ENCODE measurements around the gene SAPCD1. TPM values are rescaled to one million over a fixed set of nuclear protein-coding genes. Genes with fewer than 3 reads are reported as not detected.

SAPCD1 gene
- total RNA-seq, 1 experiment from 2014 or later, result 3.2 TPM

GRCh38 chr6:31784098-31784925 is 21.9 kb downstream of the SAPCD1 start:
- Histone ChIP-seq H2BK15ac (ENCODE audit: low read depth, low read length) (no peak overlapping the region), H2AFZ (ENCODE audit: low read length) (no peak overlapping the region), H2BK20ac (ENCODE audit: low read depth, low read length, poor library complexity, severe bottlenecking) (no peak overlapping the region), H2AK5ac (ENCODE audit: insufficient read length, low read length) (no peak overlapping the region), H3K79me2 (ENCODE audit: insufficient read depth, low read length) (no peaks in the 10 kb centered on the region), H3K23me2 (ENCODE audit: insufficient read length, low read depth, low read length, poor library complexity, severe bottlenecking) (no peaks in the 10 kb centered on the region), H4K8ac (replicated peaks; ENCODE audit: insufficient read length, low read depth, low read length) (no peak overlapping the region), H3K27me3 (ENCODE audit: insufficient read depth, low read length) (no peaks in the 10 kb centered on the region), H3K23ac (ENCODE audit: insufficient read length, low read depth, low read length) (no peak overlapping the region), H3K9me3 (ENCODE audit: control insufficient read depth, low read depth, low read length) (no peaks in the 10 kb centered on the region), H2BK5ac (ENCODE audit: insufficient read length, low read length) (no peak overlapping the region), H3K79me1 (ENCODE audit: insufficient read depth, low read depth, low read length, poor library complexity, severe bottlenecking) (no peaks in the 10 kb centered on the region), H3K14ac (ENCODE audit: insufficient read depth, low read length) (no peak overlapping the region), H3K56ac (ENCODE audit: insufficient read length, low read depth, low read length) (no peak overlapping the region), H3K27ac (ENCODE audit: insufficient read length, low read depth, low read length) (no peak overlapping the region), H2BK120ac (ENCODE audit: low read depth, low read length, poor library complexity, severe bottlenecking) (no peak overlapping the region), H4K91ac (ENCODE audit: insufficient read length, low read depth, low read length) (no peak overlapping the region), H2BK12ac (ENCODE audit: insufficient read length, low read depth, low read length) (no peak overlapping the region), H4K20me1 (ENCODE audit: control insufficient read depth, insufficient read depth, insufficient read length) (peaks cover 3% of the 10 kb centered on the region), H3K4me2 (ENCODE audit: insufficient read depth, insufficient read length, low read length) (no peak overlapping the region), H3K9ac (ENCODE audit: extremely low read depth, insufficient read length, low read length) (no peak overlapping the region), H4K5ac (ENCODE audit: insufficient read length, low read depth, low read length) (no peak overlapping the region), H3K4ac (ENCODE audit: low read depth, low read length) (no peak overlapping the region), H3T11ph (ENCODE audit: low read length) (no peak overlapping the region), H3K18ac (ENCODE audit: insufficient read length, low read depth, low read length) (no peak overlapping the region), H3K4me1 (ENCODE audit: insufficient read depth, low read length) (no peaks in the 10 kb centered on the region)
- no peak overlapping the region; a peak in 1 of 5 replicates for H3K4me3 Mint-ChIP-seq
- WGBS (ENCODE audit: extremely low coverage, insufficient read length, low lambda C conversion rate), result no CpG with 5 or more reads among the region's 15 CpGs
- H3K4me1 Mint-ChIP-seq, result no peaks in the 10 kb centered on the region
- no peak for TF ChIP-seq CTCF (conservative IDR thresholded peaks at IDR 0.05)
- no peak overlapping the region; a peak in 1 of 7 replicates for H3K27ac Mint-ChIP-seq
- H3K9me3 Mint-ChIP-seq, result no peaks in the 10 kb centered on the region
- peaks cover 37 to 74% (median 67%) of the 10 kb centered on the region in 3 experiments for H3K36me3 Mint-ChIP-seq (ENCODE audit: insufficient read depth in 1 of 3, low read depth in 3 of 3)
- H3K27me3 Mint-ChIP-seq (ENCODE audit: low read depth), result no peaks in the 10 kb centered on the region
- no peak for DNase-seq
